Upper lobe of left lung (tissue), 6 donors: Measurements from ENCODE around the gene SYNPO2. TPM values are rescaled to one million over a fixed set of nuclear protein-coding genes. Genes with fewer than 3 reads are reported as not detected.

Experiments used
- ATAC-seq, 2 donors: fragments of 200-7000 bp; cut with Tn5 transposase; one replicate each; pipeline ENCODE4 v1.9.1; 2022; ENCODE audit warnings: mild to moderate bottlenecking in 2 of 2, moderate library complexity in 2 of 2; ENCODE audit not compliant: low FRiP score in 2 of 2
- DNase-seq, 2 donors: peaks; one replicate each; pipeline ENCODE4 v3.0.0-alpha.2; 2019 to 2020
- H3K27ac ChIP-seq, 4 donors: fragments of 200-600 bp; sonication (generic); one replicate each; pipeline ENCODE4 v1.5.1; 2016 to 2019
- H3K27me3 ChIP-seq, 4 donors: fragments of 200-600 bp; sonication (generic); one replicate each; pipeline ENCODE4 v1.5.1; 2017 to 2019
- H3K36me3 ChIP-seq, 4 donors: fragments of 200-600 bp; sonication (generic); one replicate each; pipeline ENCODE4 v1.5.1; 2016 to 2019
- H3K4me1 ChIP-seq, 4 donors: fragments of 200-600 bp; sonication (generic); one replicate each; pipeline ENCODE4 v1.5.1; 2018 to 2019
- H3K4me3 ChIP-seq, 4 donors: fragments of 200-600 bp; sonication (generic); one replicate each; pipeline ENCODE4 v1.5.1; 2017 to 2019; ENCODE audit warnings: mild to moderate bottlenecking in 2 of 4, moderate library complexity in 1 of 4
- H3K9me3 ChIP-seq, 4 donors: fragments of 200-600 bp; sonication (generic); one replicate each; pipeline ENCODE4 v1.5.1; 2018 to 2019
- EP300 ChIP-seq, 4 donors: sonication (generic); formaldehyde crosslinking; IDR thresholded peaks; one replicate each; pipeline ENCODE4 v1.5.1; 2017; ENCODE audit warnings: antibody characterized with exemption in 4 of 4, control low read depth in 2 of 4
- POLR2A ChIP-seq, 4 donors: fragments of 450-650 bp; IDR thresholded peaks; one replicate each; pipeline ENCODE4 v1.5.1; 2016 to 2017; ENCODE audit warnings: antibody characterized with exemption in 4 of 4, mild to moderate bottlenecking in 2 of 4
- POLR2AphosphoS5 ChIP-seq, 2 donors: sonication (generic); formaldehyde crosslinking; IDR thresholded peaks; one replicate each; pipeline ENCODE4 v1.5.1; 2017; ENCODE audit warnings: antibody characterized with exemption in 2 of 2
- WGBS, 2 donors: methylation state at CpG; one replicate each; pipeline ENCODE4 v1.1.5; 2017 to 2018; 5-methylcytosine and 5-hydroxymethylcytosine counted together
- total RNA-seq, 6 donors: library from RNA; depleted of rRNA in 4 of 6; stranded (reverse); fragments of >200 nt in 4 of 6; gene quantifications; one replicate each; pipeline versions ENCODE4 v1.1.0 to v1.2.1, GENCODE V29; 2016 to 2021
- TF ChIP-seq, protein P1 (sequence below), 6 experiments: fragments of 450-650 bp in 4 of 6; fragments of 200-600 bp in 2 of 6; sonication (generic) in 2 of 6; IDR thresholded peaks; one replicate each; pipeline ENCODE4 v1.5.1; 2016 to 2019; ENCODE audit warnings: antibody characterized with exemption in 6 of 6
- donor health status: DM: no; HTN: no; CAD: no; lungs with moderate emphysema.
- donor health status: DM: no; HTN: yes; CAD: no; lungs with severe emphysema.

SYNPO2 gene, protein sequence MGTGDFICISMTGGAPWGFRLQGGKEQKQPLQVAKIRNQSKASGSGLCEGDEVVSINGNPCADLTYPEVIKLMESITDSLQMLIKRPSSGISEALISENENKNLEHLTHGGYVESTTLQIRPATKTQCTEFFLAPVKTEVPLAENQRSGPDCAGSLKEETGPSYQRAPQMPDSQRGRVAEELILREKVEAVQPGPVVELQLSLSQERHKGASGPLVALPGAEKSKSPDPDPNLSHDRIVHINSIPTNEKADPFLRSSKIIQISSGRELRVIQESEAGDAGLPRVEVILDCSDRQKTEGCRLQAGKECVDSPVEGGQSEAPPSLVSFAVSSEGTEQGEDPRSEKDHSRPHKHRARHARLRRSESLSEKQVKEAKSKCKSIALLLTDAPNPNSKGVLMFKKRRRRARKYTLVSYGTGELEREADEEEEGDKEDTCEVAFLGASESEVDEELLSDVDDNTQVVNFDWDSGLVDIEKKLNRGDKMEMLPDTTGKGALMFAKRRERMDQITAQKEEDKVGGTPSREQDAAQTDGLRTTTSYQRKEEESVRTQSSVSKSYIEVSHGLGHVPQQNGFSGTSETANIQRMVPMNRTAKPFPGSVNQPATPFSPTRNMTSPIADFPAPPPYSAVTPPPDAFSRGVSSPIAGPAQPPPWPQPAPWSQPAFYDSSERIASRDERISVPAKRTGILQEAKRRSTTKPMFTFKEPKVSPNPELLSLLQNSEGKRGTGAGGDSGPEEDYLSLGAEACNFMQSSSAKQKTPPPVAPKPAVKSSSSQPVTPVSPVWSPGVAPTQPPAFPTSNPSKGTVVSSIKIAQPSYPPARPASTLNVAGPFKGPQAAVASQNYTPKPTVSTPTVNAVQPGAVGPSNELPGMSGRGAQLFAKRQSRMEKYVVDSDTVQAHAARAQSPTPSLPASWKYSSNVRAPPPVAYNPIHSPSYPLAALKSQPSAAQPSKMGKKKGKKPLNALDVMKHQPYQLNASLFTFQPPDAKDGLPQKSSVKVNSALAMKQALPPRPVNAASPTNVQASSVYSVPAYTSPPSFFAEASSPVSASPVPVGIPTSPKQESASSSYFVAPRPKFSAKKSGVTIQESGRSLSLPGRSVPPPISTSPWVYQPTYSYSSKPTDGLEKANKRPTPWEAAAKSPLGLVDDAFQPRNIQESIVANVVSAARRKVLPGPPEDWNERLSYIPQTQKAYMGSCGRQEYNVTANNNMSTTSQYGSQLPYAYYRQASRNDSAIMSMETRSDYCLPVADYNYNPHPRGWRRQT
- 10 to 100 TPM in 4 of 6 donors, 1 to 10 TPM in 2; 7.9 to 56.3 (median 17.0) TPM for total RNA-seq

GRCh38 chr4:118888666-118889311, at the start of gene SYNPO2:
SYNPO2 (plus strand) TSS chr4:118888854; CDS start chr4:118889037, 183 bp downstream.
- Histone ChIP-seq H3K27me3 (no peaks in the 10 kb centered on the region), H3K4me1 (peaks cover 6 to 13% (median 8%) of the 10 kb centered on the region in 4 donors), H3K4me3 (peak within 1 kb of the TSS in 3 of 4 donors; percentile 29 to 46 (median 46)), H3K9me3 (no peaks in the 10 kb centered on the region), H3K27ac (peak within 1 kb of the TSS in 2 of 4 donors; percentile 9 to 22), H3K36me3 (no peaks in the 10 kb centered on the region)
- ATAC-seq = peak; percentile 73 to 95
- peak in 1 of 2 donors; percentile 17 for TF ChIP-seq POLR2AphosphoS5 (IDR thresholded peaks at IDR 0.05)
- TF ChIP-seq, protein P1, sequence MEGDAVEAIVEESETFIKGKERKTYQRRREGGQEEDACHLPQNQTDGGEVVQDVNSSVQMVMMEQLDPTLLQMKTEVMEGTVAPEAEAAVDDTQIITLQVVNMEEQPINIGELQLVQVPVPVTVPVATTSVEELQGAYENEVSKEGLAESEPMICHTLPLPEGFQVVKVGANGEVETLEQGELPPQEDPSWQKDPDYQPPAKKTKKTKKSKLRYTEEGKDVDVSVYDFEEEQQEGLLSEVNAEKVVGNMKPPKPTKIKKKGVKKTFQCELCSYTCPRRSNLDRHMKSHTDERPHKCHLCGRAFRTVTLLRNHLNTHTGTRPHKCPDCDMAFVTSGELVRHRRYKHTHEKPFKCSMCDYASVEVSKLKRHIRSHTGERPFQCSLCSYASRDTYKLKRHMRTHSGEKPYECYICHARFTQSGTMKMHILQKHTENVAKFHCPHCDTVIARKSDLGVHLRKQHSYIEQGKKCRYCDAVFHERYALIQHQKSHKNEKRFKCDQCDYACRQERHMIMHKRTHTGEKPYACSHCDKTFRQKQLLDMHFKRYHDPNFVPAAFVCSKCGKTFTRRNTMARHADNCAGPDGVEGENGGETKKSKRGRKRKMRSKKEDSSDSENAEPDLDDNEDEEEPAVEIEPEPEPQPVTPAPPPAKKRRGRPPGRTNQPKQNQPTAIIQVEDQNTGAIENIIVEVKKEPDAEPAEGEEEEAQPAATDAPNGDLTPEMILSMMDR (IDR thresholded peaks at IDR 0.05) = no peak
- 3% methylated on average over 29 of the region's 29 CpGs for WGBS, 2 donors
- peak; percentile 54 to 90 for DNase-seq

- no peak for ATAC-seq
- Histone ChIP-seq H3K27me3 (no peaks in the 10 kb centered on the region), H3K9me3 (no peaks in the 10 kb centered on the region), H3K27ac (no peak overlapping the region), H3K4me3 (no peak overlapping the region), H3K36me3 (no peaks in the 10 kb centered on the region), H3K4me1 (peaks cover 10 to 13% (median 11%) of the 10 kb centered on the region in 4 donors)
- TF ChIP-seq POLR2AphosphoS5 (IDR thresholded peaks at IDR 0.05) = no peak
- no peak for TF ChIP-seq EP300 (IDR thresholded peaks at IDR 0.05)
- no peak for TF ChIP-seq POLR2A (IDR thresholded peaks at IDR 0.05)
- TF ChIP-seq, protein P1 (IDR thresholded peaks at IDR 0.05) = no peak
- DNase-seq = no peak
- WGBS, 2 donors = 62 to 63% methylated on average over 3 of the region's 3 CpGs
Observed at GRCh38 chr4:118839221-118839927, 49.3 kb upstream of the SYNPO2 start.

GRCh38 chr4:118842055-118842454, 46.6 kb upstream of the SYNPO2 start:
- ATAC-seq (no peak), DNase-seq (no peak)
- H3K4me3 ChIP-seq = no peak overlapping the region
- H3K27ac ChIP-seq = no peak overlapping the region
- TF ChIP-seq, protein P1 (IDR thresholded peaks at IDR 0.05) = no peak
- no peaks in the 10 kb centered on the region for H3K9me3 ChIP-seq
- 66 to 74% methylated on average over 3 of the region's 3 CpGs for WGBS, 2 donors
- H3K4me1 ChIP-seq = no peaks in the 10 kb centered on the region
- no peaks in the 10 kb centered on the region for H3K36me3 ChIP-seq
- no peaks in the 10 kb centered on the region for H3K27me3 ChIP-seq

- ATAC-seq = no peak
Observed at GRCh38 chr4:118843237-118843636, 45.4 kb upstream of the SYNPO2 start.

More at GRCh38 chr4:118843237-118843636, 45.4 kb upstream of the SYNPO2 start:
- TF ChIP-seq POLR2AphosphoS5 (IDR thresholded peaks at IDR 0.05) = no peak
- no peak for TF ChIP-seq EP300 (IDR thresholded peaks at IDR 0.05)
- TF ChIP-seq, protein P1 (IDR thresholded peaks at IDR 0.05) = no peak
- no peak for TF ChIP-seq POLR2A (IDR thresholded peaks at IDR 0.05)
- no peak for DNase-seq
- Histone ChIP-seq H3K27me3 (no peaks in the 10 kb centered on the region), H3K4me3 (no peak overlapping the region), H3K27ac (no peak overlapping the region), H3K36me3 (no peaks in the 10 kb centered on the region), H3K4me1 (no peaks in the 10 kb centered on the region), H3K9me3 (no peaks in the 10 kb centered on the region)
- WGBS, 2 donors = 69 to 82% methylated on average over 6 of the region's 6 CpGs
